ENCODE data around the gene PTPN20.

Gene PTPN20

DNA sequence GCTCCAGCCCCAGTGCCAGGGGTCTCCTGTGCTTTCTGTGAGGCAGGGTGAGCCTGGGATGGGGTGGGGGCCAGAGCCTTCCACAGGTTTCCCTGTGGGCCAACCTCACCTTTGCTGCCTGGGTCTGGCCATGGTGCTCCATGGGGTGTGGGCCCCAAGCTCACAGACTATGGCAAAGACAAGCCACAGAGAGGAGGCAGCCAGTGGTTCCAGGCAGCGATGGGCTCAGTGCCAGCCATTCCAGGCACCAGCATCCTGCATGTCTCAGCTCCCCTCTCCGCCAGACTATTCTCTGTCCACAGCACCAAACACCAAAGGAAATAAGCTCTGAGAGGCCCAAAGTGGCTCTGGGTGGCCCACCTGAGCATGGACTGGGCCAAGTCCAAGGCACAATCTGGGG lies 133.5 kb downstream of the PTPN20 start:
- no peak for TF ChIP-seq CTCF (IDR thresholded peaks at IDR 0.05; ENCODE audit: insufficient read depth, low read depth, low read length, missing control alignments)
- no peak overlapping the region for H3K4me3 ChIP-seq (ENCODE audit: low read depth, low read length)
- no peak for DNase-seq (ENCODE audit: low read depth)

GRCh38 chr10:47045331-47045861 lies 134.2 kb downstream of the PTPN20 start:
- TF ChIP-seq CTCF (IDR thresholded peaks at IDR 0.05; ENCODE audit: insufficient read depth, low read depth, low read length, missing control alignments): no peak
- DNase-seq (ENCODE audit: low read depth): no peak
- no peak overlapping the region for H3K4me3 ChIP-seq (ENCODE audit: low read depth, low read length)

- no peak for DNase-seq (ENCODE audit: low read depth)
- no peak for TF ChIP-seq CTCF (IDR thresholded peaks at IDR 0.05; ENCODE audit: insufficient read depth, low read depth, low read length, missing control alignments)
- no peak overlapping the region for H3K4me3 ChIP-seq (ENCODE audit: low read depth, low read length)
Observed at GRCh38 chr10:47046321-47047126, 135.3 kb downstream of the PTPN20 start.

DNA sequence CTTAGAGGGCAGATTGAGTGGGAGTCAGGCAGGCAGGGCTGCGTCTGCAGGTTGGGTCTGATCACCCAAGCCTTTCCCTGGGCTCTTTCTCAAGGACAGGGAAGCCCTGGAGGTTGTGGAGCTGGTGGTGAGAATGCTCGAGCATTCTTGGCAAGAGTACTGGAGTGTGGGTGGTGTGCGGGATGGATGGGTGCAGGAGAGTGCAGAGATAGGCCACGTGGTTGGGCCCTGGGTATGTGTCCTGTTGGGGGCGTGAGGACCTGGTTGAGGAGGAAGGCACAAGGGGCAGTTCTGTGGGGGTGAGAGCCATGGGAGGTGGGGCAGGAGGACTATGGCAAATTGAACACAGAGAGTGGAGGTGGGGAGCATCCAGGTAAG lies 135.9 kb downstream of the PTPN20 start:
- DNase-seq (ENCODE audit: low read depth): no peak
- no peak overlapping the region for H3K4me3 ChIP-seq (ENCODE audit: low read depth, low read length)
- no peak for TF ChIP-seq CTCF (IDR thresholded peaks at IDR 0.05; ENCODE audit: insufficient read depth, low read depth, low read length, missing control alignments)

DNA sequence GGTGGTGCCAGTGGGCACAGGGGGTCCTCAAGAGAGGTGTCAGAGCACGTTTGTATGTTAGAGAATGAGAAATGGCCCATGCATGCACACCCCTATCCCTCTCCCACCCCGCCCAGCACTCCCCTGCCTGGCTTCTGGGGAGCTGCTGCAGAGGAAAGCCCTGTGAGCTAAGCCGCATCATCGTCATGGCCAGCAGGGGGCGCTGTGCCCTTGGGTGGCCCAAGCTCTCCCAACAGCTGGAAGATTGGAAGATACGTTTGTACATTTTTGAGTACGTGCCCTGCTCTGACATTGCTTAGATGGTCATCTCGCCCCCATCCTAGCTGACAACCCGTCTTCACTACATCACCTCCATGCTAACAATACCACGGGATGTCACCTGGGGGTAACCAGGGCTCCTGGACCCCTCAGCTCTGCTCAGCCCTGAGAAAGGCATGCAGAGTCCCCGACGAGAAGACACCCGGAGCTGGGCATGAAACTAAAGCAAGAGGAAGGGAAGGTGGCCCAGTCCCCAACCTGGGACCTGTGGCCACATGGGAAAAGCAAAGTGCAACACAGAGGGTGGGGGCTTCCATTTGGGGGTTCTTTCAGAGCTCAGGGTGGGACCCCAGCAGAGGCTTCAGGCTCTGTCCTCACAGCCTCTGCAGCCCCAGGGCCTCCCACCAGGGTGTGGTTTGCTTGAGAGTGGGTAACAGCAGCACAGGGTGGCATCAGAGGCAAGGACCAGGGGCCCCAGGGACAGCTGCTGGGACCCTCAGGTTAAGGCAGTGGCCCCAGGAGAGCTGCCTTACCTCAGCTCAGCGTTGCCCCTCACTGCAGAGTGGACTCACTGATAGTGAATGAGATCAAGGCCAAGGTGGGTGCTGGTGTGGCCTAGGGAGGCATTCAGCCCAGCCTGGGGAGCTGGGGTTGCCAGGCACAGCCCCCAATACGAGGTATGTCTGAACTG lies 136.6 kb downstream of the PTPN20 start:
- TF ChIP-seq CTCF (IDR thresholded peaks at IDR 0.05; ENCODE audit: insufficient read depth, low read depth, low read length, missing control alignments): peak; percentile 83
- peak; percentile 76 for DNase-seq (ENCODE audit: low read depth)
- no peak overlapping the region for H3K4me3 ChIP-seq (ENCODE audit: low read depth, low read length)

DNA sequence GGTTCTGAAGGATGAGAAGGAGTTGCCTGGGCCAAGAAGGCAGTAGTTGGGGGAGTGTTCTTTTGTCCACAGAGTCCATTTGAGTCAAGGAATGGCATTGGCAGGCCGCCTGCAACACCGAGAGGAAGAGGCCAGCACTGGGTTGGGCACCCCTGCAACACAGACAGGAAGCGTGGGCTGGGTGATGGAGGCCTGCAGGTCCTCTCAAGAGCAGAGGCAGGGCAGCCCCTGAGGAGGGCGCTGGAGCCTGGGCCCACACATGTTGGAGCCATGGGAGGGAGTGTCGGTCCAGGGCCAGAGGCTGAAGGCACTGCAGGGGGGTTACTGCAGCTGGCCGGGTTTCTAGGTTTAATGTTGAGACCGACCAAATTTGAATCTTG lies 137.3 kb downstream of the PTPN20 start:
- no peak for DNase-seq (ENCODE audit: low read depth)

More for the DNA sequence above, 137.3 kb downstream of the PTPN20 start:
- no peak for TF ChIP-seq CTCF (IDR thresholded peaks at IDR 0.05; ENCODE audit: insufficient read depth, low read depth, low read length, missing control alignments)
- H3K4me3 ChIP-seq (ENCODE audit: low read depth, low read length): no peak overlapping the region

Measured in GM12865 (cell line).